ENCODE measurements around the gene PHKB.
A peak's percentile ranks its signal among the peaks of the same experiment; 100 is the strongest.
"Not testable (repeated sequence)": the region's sequence is repeated elsewhere in the genome, so short reads cannot be mapped to it uniquely, and the experiment has no call there.

PHKB gene

GRCh38 chr16:47460711-47461597 lies at the start of gene PHKB, which contains the start of gene ITFG1:
Gene PHKB (plus strand): TSS chr16:47461331. CDS start chr16:47461351, 20 bp downstream.
Gene ITFG1 (minus strand): TSS chr16:47461063. CDS start chr16:47461045, 18 bp downstream.
- peak; percentile 79 for DNase-seq (ENCODE audit: low read depth)

GRCh38 chr16:47413041-47413440 lies 48.1 kb upstream of the PHKB start:
- DNase-seq (ENCODE audit: low read depth): no peak

GRCh38 chr16:47416869-47417268 lies 44.3 kb upstream of the PHKB start:
- DNase-seq (ENCODE audit: low read depth): no peak

GRCh38 chr16:47424846-47425245 lies 36.3 kb upstream of the PHKB start:
- DNase-seq (ENCODE audit: low read depth): no peak

- DNase-seq (ENCODE audit: low read depth): no peak
These were observed 34.3 kb upstream of the PHKB start for GRCh38 chr16:47426806-47427205.

GRCh38 chr16:47431960-47432359 lies 29.2 kb upstream of the PHKB start:
- DNase-seq (ENCODE audit: low read depth): no peak

GRCh38 chr16:47434274-47434673 lies 26.9 kb upstream of the PHKB start:
- DNase-seq (ENCODE audit: low read depth): not testable (repeated sequence)

- DNase-seq (ENCODE audit: low read depth): not testable (repeated sequence)
These were observed 21.1 kb upstream of the PHKB start for GRCh38 chr16:47440066-47440465.

GRCh38 chr16:47442884-47443283 lies 18.2 kb upstream of the PHKB start:
- not testable (repeated sequence) for DNase-seq (ENCODE audit: low read depth)

- no peak for DNase-seq (ENCODE audit: low read depth)
These were observed 14.7 kb upstream of the PHKB start for GRCh38 chr16:47446431-47446830.

GRCh38 chr16:47448830-47449575 lies 12.1 kb upstream of the PHKB start:
- no peak for DNase-seq (ENCODE audit: low read depth)

GRCh38 chr16:47449788-47450187 lies 11.3 kb upstream of the PHKB start:
- DNase-seq (ENCODE audit: low read depth): no peak

GRCh38 chr16:47458331-47458730 lies 2.8 kb upstream of the PHKB start:
- no peak for DNase-seq (ENCODE audit: low read depth)

- DNase-seq (ENCODE audit: low read depth): no peak
These were observed 1.5 kb upstream of the PHKB start for GRCh38 chr16:47459603-47460002.

GRCh38 chr16:47460359-47460710 lies 796 bp upstream of the PHKB start:
- DNase-seq (ENCODE audit: low read depth): no peak

GRCh38 chr16:47461598-47462266 lies 601 bp downstream of the PHKB start:
- DNase-seq (ENCODE audit: low read depth): peak; percentile 13

- DNase-seq (ENCODE audit: low read depth): no peak
These were observed 2.9 kb downstream of the PHKB start for GRCh38 chr16:47463771-47464624.

- DNase-seq (ENCODE audit: low read depth): no peak
These were observed 4.9 kb downstream of the PHKB start for GRCh38 chr16:47465919-47466630.

- DNase-seq (ENCODE audit: low read depth): no peak
These were observed 6.4 kb downstream of the PHKB start for GRCh38 chr16:47467501-47467900.

- not testable (repeated sequence) for DNase-seq (ENCODE audit: low read depth)
These were observed 7.0 kb downstream of the PHKB start for GRCh38 chr16:47468070-47468689.
